Endothelial cell of umbilical vein (primary cell): ENCODE measurements around the gene TSBP1. TPM values are rescaled to one million over a fixed set of nuclear protein-coding genes. Genes with fewer than 3 reads are reported as not detected.

Experiments used
- Bru-seq: library from RNA; stranded (reverse); fragments of 400-500 nt; gene quantifications from one replicate; lab custom pipeline; 2021; lab: Mats Ljungman, UMichigan
- BruChase-seq, 2 experiments: library from RNA; stranded (reverse); fragments of 400-500 nt; gene quantifications; one replicate each; lab custom pipeline; 2021; lab: Mats Ljungman, UMichigan
- BruUV-seq: library from RNA; stranded (reverse); fragments of 400-500 nt; replicated peaks from 2 replicates; lab custom pipeline; 2021; lab: Mats Ljungman, UMichigan
- CTCF ChIA-PET: fragments of 300-600, 350-600 bp; sonication (Branson Sonifier 250); formaldehyde crosslinking; loops from one replicate; lab custom pipeline; 2021; ENCODE audit warnings: antibody characterized with exemption, inconsistent platforms; lab: Charles Lee
- POLR2A ChIA-PET: fragments of 300-600, 350-600 bp; sonication (Branson Sonifier 250); formaldehyde crosslinking; loops from one replicate; lab custom pipeline; 2021; ENCODE audit warnings: antibody characterized with exemption, inconsistent platforms; lab: Charles Lee
- DNase-seq: peaks from one replicate; pipeline ENCODE4 v3.0.0-alpha.2; 2011; ENCODE audit warnings: low read depth, low spot score
- FAIRE-seq: peaks from 2 replicates; lab custom pipeline; 2011; peaks lifted over from hg19 to GRCh38; lab: Jason Lieb, UNC
- H2AFZ ChIP-seq: 2 replicates; pipeline ENCODE4 v1.6.0; 2012; ENCODE audit warnings: low read depth, low read length, control low read depth, inconsistent platforms
- H3K27ac ChIP-seq: 2 replicates; pipeline ENCODE4 v1.5.1; 2011; ENCODE audit warnings: low read depth, mild to moderate bottlenecking, control low read depth, low read length, moderate library complexity; ENCODE audit not compliant: insufficient read depth
- H3K27me3 ChIP-seq, 2 experiments: 2 replicates each; pipeline versions ENCODE4 v1.6.0 to v1.6.1; 2011; ENCODE audit warnings: low read length in 2 of 2, mixed read lengths in 1 of 2; ENCODE audit not compliant: control insufficient read depth in 2 of 2, insufficient read depth in 2 of 2
- H3K36me3 ChIP-seq, 2 experiments: 2 replicates in 1 of 2; 3 replicates in 1 of 2; pipeline ENCODE4 v1.5.1; 2011; ENCODE audit warnings: low read length in 2 of 2, mild to moderate bottlenecking in 1 of 2, moderate library complexity in 1 of 2; ENCODE audit not compliant: control insufficient read depth in 2 of 2, insufficient read depth in 2 of 2; ENCODE audit errors: extremely low read depth in 1 of 2
- H3K4me1 ChIP-seq: 3 replicates; pipeline ENCODE4 v1.5.1; 2011; ENCODE audit warnings: mild to moderate bottlenecking, low read length; ENCODE audit not compliant: control insufficient read depth, insufficient read depth; ENCODE audit errors: extremely low read depth
- H3K4me2 ChIP-seq: 2 replicates; pipeline ENCODE4 v1.6.1; 2011; ENCODE audit warnings: low read length, control low read depth, mixed read lengths; ENCODE audit not compliant: insufficient read depth
- H3K4me3 ChIP-seq, 3 experiments: fragments of 200-600 bp in 1 of 3; sonication (generic), shearing (Covaris generic) in 1 of 3; replicated peaks in 1 of 3; 2 replicates each; pipeline ENCODE4 v1.5.1; 2011 to 2016; ENCODE audit warnings: control low read depth in 3 of 3, low read length in 3 of 3, mild to moderate bottlenecking in 2 of 3, inconsistent platforms in 1 of 3, low read depth in 1 of 3, moderate library complexity in 1 of 3; ENCODE audit not compliant: insufficient read depth in 1 of 3
- H3K79me2 ChIP-seq: 2 replicates; pipeline ENCODE4 v1.6.0; 2012; ENCODE audit warnings: low read length, inconsistent platforms; ENCODE audit not compliant: control insufficient read depth, insufficient read depth
- H3K9ac ChIP-seq: replicated peaks from 2 replicates; pipeline ENCODE3; 2011; ENCODE audit warnings: low read length, control low read depth; ENCODE audit not compliant: insufficient read depth; ENCODE audit errors: extremely low read depth
- H3K9me1 ChIP-seq: replicated peaks from 3 replicates; pipeline ENCODE4 v1.6.0; 2011; ENCODE audit warnings: mild to moderate bottlenecking, low read length; ENCODE audit not compliant: control insufficient read depth, insufficient read depth; ENCODE audit errors: extremely low read depth
- H3K9me3 ChIP-seq: replicated peaks from 2 replicates; pipeline ENCODE4 v1.5.1; 2012; ENCODE audit warnings: low read length, inconsistent platforms; ENCODE audit not compliant: control insufficient read depth, insufficient read depth
- H4K20me1 ChIP-seq: replicated peaks from 2 replicates; pipeline ENCODE3; 2011; ENCODE audit warnings: mild to moderate bottlenecking, low read length; ENCODE audit not compliant: control insufficient read depth, insufficient read depth; ENCODE audit errors: extremely low read depth
- CTCF ChIP-seq, 2 donors: IDR thresholded peaks; 1 replicate in 1 of 2; 2 replicates in 1 of 2; pipeline ENCODE4 v1.5.1; 2011; ENCODE audit warnings: low read length in 2 of 2, mild to moderate bottlenecking in 2 of 2, moderate library complexity in 2 of 2, control low read depth in 1 of 2, inconsistent platforms in 1 of 2, low read depth in 1 of 2; ENCODE audit not compliant: insufficient read depth in 1 of 2; ENCODE audit errors: extremely low read depth in 1 of 2
- EZH2 ChIP-seq: IDR thresholded peaks from 2 replicates; pipeline ENCODE4 v1.6.1; 2012; ENCODE audit warnings: borderline replicate concordance, low read depth, mild to moderate bottlenecking, moderate library complexity, low read length, inconsistent platforms; ENCODE audit not compliant: severe bottlenecking
- FOS ChIP-seq: IDR thresholded peaks from 2 replicates; pipeline ENCODE4 v1.6.1; 2011; ENCODE audit warnings: mild to moderate bottlenecking, low read length, moderate library complexity, borderline replicate concordance; ENCODE audit not compliant: insufficient read depth
- GATA2 ChIP-seq: IDR thresholded peaks from 2 replicates; pipeline ENCODE4 v1.7.0; 2011; ENCODE audit warnings: low read depth, mild to moderate bottlenecking, moderate library complexity, mixed read lengths, low read length; ENCODE audit not compliant: insufficient read length, insufficient read depth
- JUN ChIP-seq: IDR thresholded peaks from 2 replicates; pipeline ENCODE4 v1.6.1; 2011; ENCODE audit warnings: borderline replicate concordance, low read depth; ENCODE audit not compliant: insufficient read length, insufficient read depth
- MAX ChIP-seq: IDR thresholded peaks from 2 replicates; pipeline ENCODE4 v1.6.1; 2011; ENCODE audit not compliant: insufficient read depth, insufficient read length
- MYC ChIP-seq: IDR thresholded peaks from one replicate; pipeline ENCODE4 v1.6.1; 2011; ENCODE audit warnings: mild to moderate bottlenecking, low read depth, low read length
- POLR2A ChIP-seq: IDR thresholded peaks from 2 replicates; pipeline ENCODE4 v1.6.1; 2012; ENCODE audit warnings: low read depth, mild to moderate bottlenecking, control low read depth, low read length
- dilution Hi-C: fragments of 300-500 bp; cut with MboI; formaldehyde crosslinking; loops from one replicate; pipeline ENCODE4 v1.15.0; 2019; ENCODE audit warnings: low sequenced_read_pairs; ENCODE audit not compliant: extremely low pct_ligation_motif_present
- intact Hi-C: fragments of 100-400 bp; cut with micrococcal nuclease; formaldehyde crosslinking; loops from one replicate; pipeline ENCODE4 v1.10.0; 2022
- long read RNA-seq: library from polyadenylated mRNA; stranded (forward); transcript quantifications from one replicate; pipeline ENCODE4 v2.0.0, GENCODE V29; 2021
- polyA minus RNA-seq, 3 experiments: library from RNA; depleted of rRNA, polyadenylated mRNA; stranded (reverse); fragments of >200 nt; gene quantifications; 1 replicate in 1 of 3; 2 replicates in 2 of 3; pipeline ENCODE4 v1.2.3, GENCODE V29; 2011
- polyA plus RNA-seq, 4 experiments: library from polyadenylated mRNA; depleted of rRNA in 3 of 4; stranded (reverse) in 3 of 4; unstranded in 1 of 4; fragments of >200 nt; gene quantifications; 2 replicates each; pipeline versions ENCODE4 v1.2.1 to v1.2.3, GENCODE V29; 2011 to 2012; ENCODE audit warnings: missing spikeins in 1 of 4
- total RNA-seq: library from RNA; stranded (reverse); gene quantifications from 2 replicates; pipeline ENCODE4 v1.2.3, GENCODE V29; 2021

TSBP1 gene
- total RNA-seq (not detected in 2 replicates), polyA plus RNA-seq (not detected in 2 replicates), polyA minus RNA-seq (not detected in 2 replicates), Bru-seq, nascent RNA (percentile 5 among the genes with signal in this experiment), BruChase-seq, experiment 1, labeled RNA remaining after a 6-hour chase (percentile 3 among the genes with signal in this experiment), BruChase-seq, experiment 2, labeled RNA remaining after a 2-hour chase (percentile 3 among the genes with signal in this experiment)
- polyA plus RNA-seq (2011; cell fraction: cytosol; rRNA removed): not detected in 2 replicates
- polyA plus RNA-seq (2011; cell fraction: nucleus; rRNA removed): not detected in 2 replicates
- polyA plus RNA-seq (2012): not detected in 2 replicates
- polyA minus RNA-seq (2011; cell fraction: cytosol; rRNA and poly(A)+ RNA removed): not detected
- not detected in 2 replicates for polyA minus RNA-seq (2011; cell fraction: nucleus; rRNA and poly(A)+ RNA removed)
- long read RNA-seq: 0 reads

DNA sequence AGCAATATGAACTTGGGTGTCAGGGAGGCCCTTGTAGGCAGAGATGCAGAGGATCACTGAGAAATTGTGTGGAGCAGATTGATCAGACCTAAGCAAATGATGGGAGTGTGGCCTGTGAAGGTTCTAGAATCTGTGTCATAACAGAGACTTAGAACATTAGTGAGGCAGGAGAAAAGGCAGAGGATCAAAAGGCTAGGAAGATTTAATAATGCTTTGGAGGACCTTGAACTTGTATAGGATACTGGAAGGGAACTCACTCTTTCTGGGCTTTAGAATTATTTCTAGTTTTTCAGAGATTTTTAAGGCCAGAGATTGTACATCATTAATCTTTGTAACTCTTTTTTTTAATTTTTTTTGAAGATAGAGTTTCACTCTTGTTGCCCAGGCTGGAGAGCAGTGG lies at the start of gene TSBP1:
TSBP1 (minus strand) TSS at position 101 of the 400 bp plus-strand sequence. CDS start 197 bp downstream, outside the sequence.
- ChIA-PET CTCF (no interaction called here), POLR2A (no interaction called here)
- FAIRE-seq: no peak
- no TSS peak for BruUV-seq
- Histone ChIP-seq H3K9me3 (no peaks in the 10 kb centered on the region), H3K9me1 (no peaks in the 10 kb centered on the region), H3K4me2 (peak within 1 kb of the TSS; percentile 70), H3K4me1 (peaks cover 25% of the 10 kb centered on the region), H4K20me1 (no peaks in the 10 kb centered on the region), H3K36me3 (no peaks in the 10 kb centered on the region), H3K27ac (peak within 1 kb of the TSS; percentile 93), H3K79me2 (no peaks in the 10 kb centered on the region), H3K4me3 (no peak within 1 kb of the TSS), H3K9ac (peak within 1 kb of the TSS; percentile 51), H3K27me3 (no peaks in the 10 kb centered on the region), H2AFZ (peak within 1 kb of the TSS; percentile 70)
- dilution Hi-C loops (no loop called here), intact Hi-C loops (loop anchor here (1.0 to 2.0 kb wide), 2 partner anchors 21 to 175 kb away; no protein-coding TSS in a partner anchor)
- TF ChIP-seq POLR2A (no peak), FOS (no peak), GATA2 (no peak), EZH2 (no peak)
- no peak for DNase-seq

DNA sequence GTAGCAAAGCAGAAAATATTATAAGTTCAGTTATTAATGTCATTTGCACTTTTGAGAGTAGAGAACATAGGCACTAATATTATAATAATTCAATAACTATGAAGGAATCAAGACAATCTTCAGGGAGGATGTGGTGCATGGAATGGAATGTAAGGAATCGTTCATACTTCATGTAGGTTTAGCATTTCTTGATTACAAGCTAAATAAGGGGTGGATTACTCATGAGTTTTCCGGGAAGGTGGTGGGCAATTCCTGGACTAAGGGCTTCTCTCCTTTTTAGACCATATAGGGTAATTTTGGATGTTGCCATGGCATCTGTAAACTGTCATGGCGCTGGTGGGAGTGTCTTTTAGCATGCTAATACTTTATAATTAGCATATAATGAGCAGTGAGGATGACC lies 44.3 kb upstream of the TSBP1 start:
- BruUV-seq: no TSS peak
- FAIRE-seq (no peak), DNase-seq (peak; percentile 13)
- Histone ChIP-seq H2AFZ (peak overlapping the region; percentile 75), H3K4me3 (peak overlapping the region in 1 of 3 experiments; percentile 56), H3K27me3 (peaks cover 27 to 36% of the 10 kb centered on the region in 2 experiments), H3K4me1 (peaks cover 8% of the 10 kb centered on the region), H3K9me1 (no peaks in the 10 kb centered on the region), H3K9ac (peak overlapping the region; percentile 61), H3K27ac (no peak overlapping the region), H3K79me2 (no peaks in the 10 kb centered on the region), H3K4me2 (peak overlapping the region; percentile 89), H3K36me3 (no peaks in the 10 kb centered on the region), H4K20me1 (no peaks in the 10 kb centered on the region), H3K9me3 (no peaks in the 10 kb centered on the region)
- intact Hi-C loops (loop anchor here (10.0 kb wide), 1 partner anchor 301 kb away; no protein-coding TSS in a partner anchor), dilution Hi-C loops (loop anchor here (25.0 kb wide), 1 partner anchor 154 kb away; no protein-coding TSS in a partner anchor)
- CTCF ChIA-PET: interaction anchor here (0.6 to 5.3 kb wide), 11 partner anchors 10 to 452 kb away, joined by 3 to 51 read pairs (median 4); partner anchors contain the start of genes PSMB9 and TAP1
- no peak for TF ChIP-seq CTCF (IDR thresholded peaks at IDR 0.05; ENCODE audit: extremely low read depth in 1 of 2, insufficient read depth in 1 of 2, low read depth in 1 of 2, low read length in 2 of 2)
- no peak for TF ChIP-seq POLR2A
- no peak for TF ChIP-seq MAX
- TF ChIP-seq EZH2: no peak
- TF ChIP-seq JUN: no peak
- TF ChIP-seq FOS: peak; percentile 12
- TF ChIP-seq MYC: no peak
- POLR2A ChIA-PET: no interaction called here
